HFF-Myc (cell line): ENCODE measurements around the gene CFAP251.

Source experiments
- DNase-seq: peaks from one replicate; pipeline ENCODE4 v3.0.0-alpha.2; 2011; ENCODE audit warnings: low read depth; ENCODE audit errors: extremely low read depth
- H3K4me3 ChIP-seq: replicated peaks from 2 replicates; pipeline ENCODE4 v1.5.1; 2011; ENCODE audit warnings: low read depth, mild to moderate bottlenecking, control low read depth, low read length
- CTCF ChIP-seq: IDR thresholded peaks from 2 replicates; pipeline ENCODE4 v1.5.1; 2012; ENCODE audit warnings: mild to moderate bottlenecking, low read depth, low read length, control low read depth; ENCODE audit errors: missing control alignments

Gene CFAP251

GRCh38 chr12:122005252-122005776 lies 86.9 kb downstream of the CFAP251 start:
- TF ChIP-seq CTCF: no peak
- no peak for DNase-seq
- H3K4me3 ChIP-seq: no peak overlapping the region

GRCh38 chr12:122006186-122006926 lies 88.0 kb downstream of the CFAP251 start:
- no peak for TF ChIP-seq CTCF
- no peak overlapping the region for H3K4me3 ChIP-seq
- no peak for DNase-seq

GRCh38 chr12:122009741-122010140 lies 91.3 kb downstream of the CFAP251 start:
- no peak overlapping the region for H3K4me3 ChIP-seq
- TF ChIP-seq CTCF: no peak

GRCh38 chr12:122012184-122012583 lies 93.8 kb downstream of the CFAP251 start:
- TF ChIP-seq CTCF: no peak
- DNase-seq: no peak
- H3K4me3 ChIP-seq: no peak overlapping the region

More at GRCh38 chr12:122009741-122010140, 91.3 kb downstream of the CFAP251 start:
- DNase-seq: no peak

- no peak overlapping the region for H3K4me3 ChIP-seq
- no peak for DNase-seq
- no peak for TF ChIP-seq CTCF
Measured at GRCh38 chr12:122013136-122013535, 94.7 kb downstream of the CFAP251 start.

- TF ChIP-seq CTCF: no peak
- DNase-seq: no peak
- H3K4me3 ChIP-seq: no peak overlapping the region
Measured at GRCh38 chr12:122013791-122014590, 95.6 kb downstream of the CFAP251 start.
